Lower lobe of right lung (tissue), 2 donors: ENCODE results near the gene HK2. TPM values are rescaled to one million over a fixed set of nuclear protein-coding genes. Genes with fewer than 3 reads are reported as not detected.
"Not testable (repeated sequence)": the region's sequence is repeated elsewhere in the genome, so short reads cannot be mapped to it uniquely, and the experiment has no call there.

Experiments
- ATAC-seq, 2 donors: fragments of 200-7000 bp; cut with Tn5 transposase; one replicate each; pipeline ENCODE4 v1.9.1; 2020 to 2022; ENCODE audit warnings: mild to moderate bottlenecking in 2 of 2, moderate library complexity in 2 of 2
- DNase-seq: peaks from one replicate; pipeline ENCODE4 v3.0.0-alpha.2; 2020
- H3K27ac ChIP-seq: fragments of 200-600 bp; one replicate; pipeline ENCODE4 v1.8.0; 2022
- H3K27me3 ChIP-seq: fragments of 200-600 bp; one replicate; pipeline ENCODE4 v1.8.0; 2022; ENCODE audit warnings: low read depth
- H3K36me3 ChIP-seq: fragments of 200-600 bp; one replicate; pipeline ENCODE4 v1.8.0; 2022; ENCODE audit warnings: mild to moderate bottlenecking
- H3K4me1 ChIP-seq: fragments of 200-600 bp; one replicate; pipeline ENCODE4 v1.8.0; 2022
- H3K4me3 ChIP-seq: fragments of 200-600 bp; one replicate; pipeline ENCODE4 v1.8.0; 2022; ENCODE audit warnings: mild to moderate bottlenecking
- H3K9me3 ChIP-seq: fragments of 200-600 bp; one replicate; pipeline ENCODE4 v1.8.0; 2022
- intact Hi-C: fragments of 100-400 bp; cut with DNase I; formaldehyde crosslinking; loops from one replicate; pipeline ENCODE4 v1.11.0; 2022
- long read RNA-seq: library from polyadenylated mRNA; unstranded; transcript quantifications from one replicate; pipeline ENCODE4 v2.0.0, GENCODE V29; 2021
- total RNA-seq: library from RNA; stranded (reverse); fragmentation: NEBNext Ultra II Directional; extraction: Animal tissue kit (Norgen Biotek cat#: 25700); gene quantifications from one replicate; pipeline ENCODE4 v1.2.1, GENCODE V29; 2021
- TF ChIP-seq, protein P1 (sequence below): fragments of 200-600 bp; IDR thresholded peaks from one replicate; pipeline ENCODE4 v1.8.0; 2022; ENCODE audit warnings: antibody characterized with exemption, mild to moderate bottlenecking
- donor health status: DM: no; HTN: yes; CAD: no; lungs with severe emphysema.

HK2 gene
- total RNA-seq = 86.7 TPM
- long read RNA-seq, full-length matches to known transcripts = 32 of 67 reads
- long read RNA-seq, partial matches to known transcripts = 25 of 67 reads
- long read RNA-seq, other reads (novel, unspliced or antisense) = 10 of 67 reads

DNA sequence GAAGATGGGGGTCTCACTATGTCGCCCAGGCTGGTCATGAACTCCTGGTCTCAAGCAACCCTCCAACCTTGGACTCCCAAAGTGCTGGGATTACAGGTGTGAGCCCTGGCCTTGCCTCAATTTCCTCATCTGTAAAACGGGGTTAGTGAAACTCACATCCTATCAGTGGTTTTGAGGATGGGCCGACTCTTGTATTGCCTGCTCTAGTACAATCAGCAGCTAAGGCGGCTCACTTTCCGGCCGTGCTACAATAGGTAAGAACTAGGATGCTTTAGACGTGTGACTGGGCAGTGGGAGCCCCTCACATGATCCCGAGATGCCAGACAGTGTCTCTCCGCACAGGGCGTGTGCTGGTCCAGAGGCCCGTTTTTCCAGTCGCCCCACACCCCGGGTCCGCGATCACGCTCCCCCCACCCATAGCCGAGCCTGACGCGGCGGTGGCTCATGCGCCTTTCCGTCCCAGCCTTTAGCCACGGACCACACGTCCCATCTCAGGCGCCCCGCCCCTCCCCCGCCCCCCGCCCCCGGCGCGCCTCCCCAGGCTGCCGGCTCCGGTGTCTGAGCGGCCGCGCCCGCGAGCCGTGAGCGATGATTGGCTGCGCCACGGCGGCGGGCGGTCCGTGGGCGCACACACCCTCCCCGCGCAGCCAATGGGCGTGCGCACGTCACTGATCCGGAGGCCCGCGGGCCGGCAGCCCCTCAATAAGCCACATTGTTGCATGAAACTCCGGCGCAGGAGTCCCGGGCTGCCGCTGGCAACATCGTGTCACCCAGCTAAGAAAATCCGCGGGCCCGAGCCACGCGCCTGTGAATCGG is at the start of gene HK2:
HK2 (plus strand) TSS at position 710 of the 816 bp plus-strand sequence. CDS start 454 bp downstream, outside the sequence.
- Histone ChIP-seq H3K27ac (peak within 1 kb of the TSS; percentile 87), H3K9me3 (no peaks in the 10 kb centered on the region), H3K4me3 (peak within 1 kb of the TSS; percentile 83), H3K4me1 (peaks cover 34% of the 10 kb centered on the region), H3K36me3 (no peaks in the 10 kb centered on the region), H3K27me3 (no peaks in the 10 kb centered on the region)
- TF ChIP-seq, protein P1, sequence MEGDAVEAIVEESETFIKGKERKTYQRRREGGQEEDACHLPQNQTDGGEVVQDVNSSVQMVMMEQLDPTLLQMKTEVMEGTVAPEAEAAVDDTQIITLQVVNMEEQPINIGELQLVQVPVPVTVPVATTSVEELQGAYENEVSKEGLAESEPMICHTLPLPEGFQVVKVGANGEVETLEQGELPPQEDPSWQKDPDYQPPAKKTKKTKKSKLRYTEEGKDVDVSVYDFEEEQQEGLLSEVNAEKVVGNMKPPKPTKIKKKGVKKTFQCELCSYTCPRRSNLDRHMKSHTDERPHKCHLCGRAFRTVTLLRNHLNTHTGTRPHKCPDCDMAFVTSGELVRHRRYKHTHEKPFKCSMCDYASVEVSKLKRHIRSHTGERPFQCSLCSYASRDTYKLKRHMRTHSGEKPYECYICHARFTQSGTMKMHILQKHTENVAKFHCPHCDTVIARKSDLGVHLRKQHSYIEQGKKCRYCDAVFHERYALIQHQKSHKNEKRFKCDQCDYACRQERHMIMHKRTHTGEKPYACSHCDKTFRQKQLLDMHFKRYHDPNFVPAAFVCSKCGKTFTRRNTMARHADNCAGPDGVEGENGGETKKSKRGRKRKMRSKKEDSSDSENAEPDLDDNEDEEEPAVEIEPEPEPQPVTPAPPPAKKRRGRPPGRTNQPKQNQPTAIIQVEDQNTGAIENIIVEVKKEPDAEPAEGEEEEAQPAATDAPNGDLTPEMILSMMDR = no peak
- DNase-seq (peak; percentile 93), ATAC-seq (peak; percentile 94 to 96)
- intact Hi-C loops = no loop called here

DNA sequence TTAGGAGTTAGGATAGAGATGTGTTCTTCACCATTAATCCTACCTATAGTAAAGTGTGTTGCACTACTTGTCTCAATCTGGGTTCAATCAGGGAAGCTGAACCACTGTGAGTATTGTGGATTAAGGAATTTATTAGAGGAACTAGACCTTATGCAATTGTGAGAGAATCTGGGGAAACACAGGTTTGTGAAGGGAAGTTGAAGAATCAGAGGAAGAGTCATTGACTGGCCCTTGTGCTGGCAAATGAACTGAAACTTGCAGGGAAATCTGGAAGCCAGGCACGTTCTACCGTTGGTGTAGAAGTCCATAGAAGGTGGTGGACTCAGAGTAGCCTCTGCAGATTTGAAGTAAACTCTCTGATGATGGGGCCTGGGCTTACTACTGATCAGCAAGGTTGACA is 44.7 kb upstream of the HK2 start:
- ATAC-seq (peak; percentile 51 to 65), DNase-seq (no peak)
- H3K4me3 ChIP-seq = no peak overlapping the region
- peaks cover 6% of the 10 kb centered on the region for H3K9me3 ChIP-seq
- no peaks in the 10 kb centered on the region for H3K36me3 ChIP-seq
- no peaks in the 10 kb centered on the region for H3K4me1 ChIP-seq
- TF ChIP-seq, protein P1 = no peak
- no peaks in the 10 kb centered on the region for H3K27me3 ChIP-seq
- intact Hi-C loops = no loop called here
- H3K27ac ChIP-seq = no peak overlapping the region

DNA sequence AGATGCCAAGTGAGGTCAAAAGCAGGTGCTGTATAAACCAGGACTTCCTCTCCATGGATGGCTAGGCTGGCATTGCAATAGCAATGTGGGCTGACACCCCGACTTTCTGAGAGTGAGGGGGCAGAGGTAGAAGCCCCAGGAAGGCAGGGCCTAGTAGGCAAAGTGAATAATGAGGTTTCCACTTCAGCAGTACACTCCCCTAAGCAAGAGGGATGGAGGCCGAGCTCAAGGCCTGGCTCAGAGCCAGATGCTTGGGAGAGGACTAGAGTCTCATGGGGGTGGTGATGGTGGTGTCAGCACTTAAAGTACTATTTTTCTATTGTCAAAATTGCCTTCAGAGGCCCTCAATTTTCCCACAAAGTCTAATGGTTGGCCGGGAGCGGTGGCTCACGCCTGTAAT is 41.6 kb upstream of the HK2 start:
- ATAC-seq = no peak

DNA sequence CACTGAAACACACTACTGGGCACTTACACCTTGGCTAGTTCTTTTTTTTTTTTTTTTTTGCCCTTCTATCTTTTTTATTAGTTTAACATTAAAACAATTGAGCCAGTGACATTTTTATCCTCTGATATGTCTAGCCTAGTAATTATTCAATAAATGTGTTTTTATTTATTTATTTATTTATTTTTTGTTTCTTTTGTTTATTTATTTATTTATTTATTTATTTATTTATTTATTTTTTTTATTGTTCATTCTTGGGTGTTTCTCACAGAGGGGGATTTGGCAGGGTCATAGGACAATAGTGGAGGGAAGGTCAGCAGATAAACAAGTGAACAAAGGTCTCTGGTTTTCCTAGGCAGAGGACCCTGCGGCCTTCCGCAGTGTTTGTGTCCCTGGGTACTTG is 39.0 kb upstream of the HK2 start:
- H3K9me3 ChIP-seq, intact Hi-C loops, H3K27me3 ChIP-seq, ATAC-seq, H3K4me3 ChIP-seq, DNase-seq, H3K4me1 ChIP-seq, H3K27ac ChIP-seq, H3K36me3 ChIP-seq: not testable (repeated sequence)

More for the DNA sequence above, 41.6 kb upstream of the HK2 start:
- TF ChIP-seq, protein P1 = no peak
- no peaks in the 10 kb centered on the region for H3K27me3 ChIP-seq
- intact Hi-C loops = no loop called here
- H3K4me1 ChIP-seq = no peaks in the 10 kb centered on the region
- DNase-seq = no peak
- peaks cover 6% of the 10 kb centered on the region for H3K9me3 ChIP-seq
- no peak overlapping the region for H3K27ac ChIP-seq
- H3K4me3 ChIP-seq = no peak overlapping the region
- H3K36me3 ChIP-seq = no peaks in the 10 kb centered on the region

DNA sequence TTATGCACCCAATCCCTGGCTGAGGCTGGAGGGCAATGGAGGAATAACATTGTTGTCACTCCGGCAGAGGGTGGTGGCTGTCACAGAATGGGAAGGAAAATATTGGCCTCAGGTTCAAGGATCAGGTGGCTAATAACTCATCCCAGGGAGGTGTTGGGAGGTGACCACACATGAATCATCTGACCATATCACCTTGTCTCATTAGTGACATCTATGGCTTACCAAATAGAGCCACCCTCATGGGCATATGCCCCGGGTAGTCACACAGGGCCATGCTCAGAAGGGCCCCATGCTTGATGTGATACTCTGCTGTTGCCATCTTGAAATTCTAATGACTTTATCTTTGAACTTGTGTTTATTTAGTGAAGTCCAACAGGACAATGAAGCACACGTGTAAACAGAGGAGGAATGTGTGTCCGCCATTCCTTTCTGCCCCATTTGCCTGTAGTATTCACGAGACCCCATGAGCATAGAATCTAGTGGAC is 27.5 kb upstream of the HK2 start:
- H3K27ac ChIP-seq = no peak overlapping the region
- ATAC-seq = no peak
- DNase-seq = no peak
- no peaks in the 10 kb centered on the region for H3K4me1 ChIP-seq
- intact Hi-C loops = no loop called here
- H3K36me3 ChIP-seq = no peaks in the 10 kb centered on the region
- H3K9me3 ChIP-seq = no peaks in the 10 kb centered on the region
- TF ChIP-seq, protein P1 = no peak
- no peaks in the 10 kb centered on the region for H3K27me3 ChIP-seq
- H3K4me3 ChIP-seq = no peak overlapping the region

DNA sequence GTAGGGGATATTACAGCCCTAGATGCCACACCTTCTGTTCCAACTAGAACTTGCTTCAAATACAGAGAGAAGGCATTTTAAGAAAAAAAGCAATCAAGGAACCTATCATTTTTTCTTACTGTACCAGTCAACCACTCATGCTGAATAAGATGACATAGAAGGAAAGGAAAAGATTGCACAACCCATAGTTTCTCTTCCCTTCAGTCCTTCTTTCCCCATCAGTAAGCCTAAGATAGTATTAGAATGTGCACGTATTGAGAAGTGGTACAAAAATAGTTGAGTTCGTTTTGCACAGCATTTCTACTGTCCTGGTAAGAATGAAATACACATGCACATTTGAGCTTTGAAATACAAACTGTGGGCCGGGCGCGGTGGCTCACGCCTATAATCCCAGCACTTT is 27.0 kb upstream of the HK2 start:
- ATAC-seq = peak; percentile 51 to 54

More for the DNA sequence above, 27.0 kb upstream of the HK2 start:
- H3K4me3 ChIP-seq = no peak overlapping the region
- DNase-seq = no peak
- H3K9me3 ChIP-seq = no peaks in the 10 kb centered on the region
- no peaks in the 10 kb centered on the region for H3K27me3 ChIP-seq
- no peaks in the 10 kb centered on the region for H3K4me1 ChIP-seq
- no peak overlapping the region for H3K27ac ChIP-seq
- intact Hi-C loops = no loop called here
- TF ChIP-seq, protein P1 = no peak
- H3K36me3 ChIP-seq = no peaks in the 10 kb centered on the region
